Measurements from ENCODE around the gene MXD4. TPM values are rescaled to one million over a fixed set of nuclear protein-coding genes. Genes with fewer than 3 reads are reported as not detected.

Gene MXD4
- total RNA-seq, 1 donor from 2014 or later = 92.3 TPM

DNA sequence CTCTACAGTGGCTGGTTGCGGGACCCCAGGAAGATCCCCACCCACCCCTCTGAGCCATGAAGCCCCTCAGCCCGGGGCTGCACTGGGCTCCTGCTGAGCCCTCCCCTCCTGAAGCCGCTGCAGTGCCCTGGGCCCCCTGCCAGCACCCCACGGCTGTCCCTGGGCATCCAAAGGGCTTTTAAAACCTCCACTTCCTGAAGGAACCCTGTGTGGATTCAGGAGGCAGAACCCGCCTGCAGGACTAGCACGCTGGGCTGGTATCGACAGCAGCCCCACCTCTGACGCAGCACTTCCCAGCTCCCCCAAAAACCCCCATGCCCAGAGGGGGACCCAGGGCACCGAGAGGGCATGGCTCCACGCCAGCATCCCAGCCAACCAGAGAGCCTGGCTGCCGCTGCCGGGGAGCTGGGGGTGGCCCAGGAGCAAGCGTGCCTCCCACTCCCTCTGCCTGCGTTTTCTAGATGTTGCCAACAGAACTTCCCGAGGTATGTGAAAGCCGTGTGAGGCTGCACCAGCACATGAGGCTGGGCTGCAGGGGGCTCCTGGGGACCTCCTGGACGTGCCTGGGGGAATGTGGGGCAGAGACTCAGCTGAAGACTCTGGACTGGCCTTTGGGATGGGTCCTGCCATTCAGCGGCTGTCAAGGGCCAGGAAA is 6.3 kb downstream of the MXD4 start:
- H3K4me3 ChIP-seq (ENCODE audit: insufficient read depth, low read depth, low read length) = no peak overlapping the region
- Mint-ChIP-seq H3K27me3 (ENCODE audit: low read depth, unreplicated experiment) (no peaks in the 10 kb centered on the region), H3K4me1 (ENCODE audit: low read depth, unreplicated experiment) (peaks cover 6% of the 10 kb centered on the region), H3K27ac (ENCODE audit: unreplicated experiment) (no peak overlapping the region), H3K36me3 (ENCODE audit: low read depth, unreplicated experiment) (peaks cover 15% of the 10 kb centered on the region), H3K4me3 (ENCODE audit: unreplicated experiment) (no peak overlapping the region), H3K9me3 (ENCODE audit: unreplicated experiment) (no peaks in the 10 kb centered on the region)
- peak overlapping the region; percentile 60 for H3K4me2 ChIP-seq (ENCODE audit: low read length)
- no peak for TF ChIP-seq EZH2 (IDR thresholded peaks at IDR 0.05; ENCODE audit: insufficient read depth, low read length)
- TF ChIP-seq, protein P1, sequence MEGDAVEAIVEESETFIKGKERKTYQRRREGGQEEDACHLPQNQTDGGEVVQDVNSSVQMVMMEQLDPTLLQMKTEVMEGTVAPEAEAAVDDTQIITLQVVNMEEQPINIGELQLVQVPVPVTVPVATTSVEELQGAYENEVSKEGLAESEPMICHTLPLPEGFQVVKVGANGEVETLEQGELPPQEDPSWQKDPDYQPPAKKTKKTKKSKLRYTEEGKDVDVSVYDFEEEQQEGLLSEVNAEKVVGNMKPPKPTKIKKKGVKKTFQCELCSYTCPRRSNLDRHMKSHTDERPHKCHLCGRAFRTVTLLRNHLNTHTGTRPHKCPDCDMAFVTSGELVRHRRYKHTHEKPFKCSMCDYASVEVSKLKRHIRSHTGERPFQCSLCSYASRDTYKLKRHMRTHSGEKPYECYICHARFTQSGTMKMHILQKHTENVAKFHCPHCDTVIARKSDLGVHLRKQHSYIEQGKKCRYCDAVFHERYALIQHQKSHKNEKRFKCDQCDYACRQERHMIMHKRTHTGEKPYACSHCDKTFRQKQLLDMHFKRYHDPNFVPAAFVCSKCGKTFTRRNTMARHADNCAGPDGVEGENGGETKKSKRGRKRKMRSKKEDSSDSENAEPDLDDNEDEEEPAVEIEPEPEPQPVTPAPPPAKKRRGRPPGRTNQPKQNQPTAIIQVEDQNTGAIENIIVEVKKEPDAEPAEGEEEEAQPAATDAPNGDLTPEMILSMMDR (IDR thresholded peaks at IDR 0.05; ENCODE audit: insufficient read depth, low read depth, low read length) = no peak
- FAIRE-seq (no peak), DNase-seq (ENCODE audit: low read depth) (peak; percentile 23)
- peaks cover 21% of the 10 kb centered on the region for H3K4me1 ChIP-seq (ENCODE audit: insufficient read depth, low read length)
- peaks cover 99% of the 10 kb centered on the region for H4K20me1 ChIP-seq (ENCODE audit: insufficient read depth, low read length)
- peaks cover 53% of the 10 kb centered on the region for H3K79me2 ChIP-seq (ENCODE audit: insufficient read depth, low read length)
- H3K9me3 ChIP-seq (ENCODE audit: insufficient read depth, low read depth, low read length) = no peaks in the 10 kb centered on the region
- H3K27ac ChIP-seq (ENCODE audit: low read depth, low read length) = no peak overlapping the region
- no peak overlapping the region for H3K9ac ChIP-seq (ENCODE audit: low read length)
- H2AFZ ChIP-seq (ENCODE audit: low read depth, low read length) = no peak overlapping the region
- no peaks in the 10 kb centered on the region for H3K27me3 ChIP-seq (ENCODE audit: insufficient read depth, low read length)
- peaks cover 5% of the 10 kb centered on the region for H3K36me3 ChIP-seq (ENCODE audit: insufficient read depth, low read length)

DNA sequence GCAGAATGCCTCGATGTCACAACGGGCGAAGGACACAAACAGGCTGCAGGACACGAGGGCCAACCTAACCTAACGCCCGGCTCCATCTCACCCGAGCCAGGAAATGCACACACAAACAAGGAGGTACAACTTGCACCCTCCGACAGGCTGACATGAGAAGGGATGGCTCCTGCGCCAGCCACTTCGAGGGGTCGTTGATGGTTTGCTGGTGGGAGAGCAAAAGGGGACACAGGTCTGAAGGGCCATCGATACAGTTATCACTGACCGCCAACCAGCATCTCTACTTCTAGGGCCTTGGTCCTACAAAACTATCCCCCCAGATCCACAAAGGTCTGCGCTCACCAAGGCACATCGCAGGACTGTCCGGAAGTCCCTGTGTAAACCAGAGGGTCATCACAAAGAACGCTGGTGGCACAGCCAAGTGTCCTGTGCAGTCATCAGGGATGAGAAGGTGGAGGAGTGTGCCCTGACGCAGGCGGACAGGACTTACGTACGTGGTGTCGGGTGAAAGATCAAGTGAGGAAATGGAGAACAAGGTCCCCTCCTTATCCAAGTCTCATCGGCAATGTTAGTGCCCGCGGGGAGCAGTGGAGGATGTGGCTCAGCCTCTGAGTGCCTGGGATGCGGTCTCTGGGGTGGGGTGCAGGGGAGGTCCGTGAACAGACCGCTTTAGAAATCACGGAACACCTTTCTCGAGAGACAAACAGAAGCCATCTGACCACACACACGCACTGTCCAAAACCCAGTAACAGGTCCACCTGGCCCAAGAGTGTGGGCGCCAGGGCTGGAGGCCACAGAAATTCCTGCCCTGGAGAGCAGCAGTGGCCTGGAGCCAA is 7.0 kb downstream of the MXD4 start:
- H3K27ac Mint-ChIP-seq (ENCODE audit: unreplicated experiment) = peak overlapping the region; percentile 53
- Histone ChIP-seq H3K9ac (ENCODE audit: low read length) (no peak overlapping the region), H3K79me2 (ENCODE audit: insufficient read depth, low read length) (peaks cover 46% of the 10 kb centered on the region), H2AFZ (ENCODE audit: low read depth, low read length) (no peak overlapping the region), H3K4me2 (ENCODE audit: low read length) (no peak overlapping the region), H3K27me3 (ENCODE audit: insufficient read depth, low read length) (no peaks in the 10 kb centered on the region), H3K4me3 (ENCODE audit: insufficient read depth, low read depth, low read length) (no peak overlapping the region), H3K36me3 (ENCODE audit: insufficient read depth, low read length) (peaks cover 5% of the 10 kb centered on the region), H3K9me3 (ENCODE audit: insufficient read depth, low read depth, low read length) (no peaks in the 10 kb centered on the region), H4K20me1 (ENCODE audit: insufficient read depth, low read length) (peaks cover 99% of the 10 kb centered on the region), H3K4me1 (ENCODE audit: insufficient read depth, low read length) (peaks cover 18% of the 10 kb centered on the region), H3K27ac (ENCODE audit: low read depth, low read length) (no peak overlapping the region)
- peaks cover 2% of the 10 kb centered on the region for H3K4me1 Mint-ChIP-seq (ENCODE audit: low read depth, unreplicated experiment)
- H3K27me3 Mint-ChIP-seq (ENCODE audit: low read depth, unreplicated experiment) = no peaks in the 10 kb centered on the region
- DNase-seq (ENCODE audit: low read depth) (no peak), FAIRE-seq (no peak)
- no peak overlapping the region for H3K4me3 Mint-ChIP-seq (ENCODE audit: unreplicated experiment)
- no peaks in the 10 kb centered on the region for H3K9me3 Mint-ChIP-seq (ENCODE audit: unreplicated experiment)
- peaks cover 15% of the 10 kb centered on the region for H3K36me3 Mint-ChIP-seq (ENCODE audit: low read depth, unreplicated experiment)
- TF ChIP-seq, protein P1 (IDR thresholded peaks at IDR 0.05; ENCODE audit: insufficient read depth, low read depth, low read length) = no peak
- TF ChIP-seq EZH2 (IDR thresholded peaks at IDR 0.05; ENCODE audit: insufficient read depth, low read length) = no peak

Data from astrocyte (in vitro differentiated cells and primary cell).